Activated naive CD4-positive, alpha-beta T cell (primary cell): ENCODE measurements around the gene RXRG.

Source experiments
- DNase-seq, 4 experiments: peaks; one replicate each; lab custom pipeline; 2025; lab: John Stamatoyannopoulos, UW

Gene RXRG

GRCh38 chr1:165409657-165410358 is 35.1 kb downstream of the RXRG start:
- no peak for DNase-seq

- DNase-seq: no peak
These were observed 36.4 kb downstream of the RXRG start for GRCh38 chr1:165408518-165408917.

GRCh38 chr1:165407398-165407797 is 37.5 kb downstream of the RXRG start:
- no peak for DNase-seq

GRCh38 chr1:165403835-165404482 is 41.0 kb downstream of the RXRG start:
- DNase-seq: no peak

- no peak for DNase-seq
These were observed 42.3 kb downstream of the RXRG start for GRCh38 chr1:165402517-165403111.

GRCh38 chr1:165397944-165398343 is 47.0 kb downstream of the RXRG start:
- DNase-seq: no peak

- no peak for DNase-seq
These were observed 49.0 kb downstream of the RXRG start for GRCh38 chr1:165395901-165396300.

GRCh38 chr1:165395478-165395877 is 49.4 kb downstream of the RXRG start:
- DNase-seq: no peak

- peak; percentile 53 to 84 (median 68) for DNase-seq
These were observed 52.0 kb downstream of the RXRG start for GRCh38 chr1:165392634-165393571.

- no peak for DNase-seq
These were observed 55.3 kb downstream of the RXRG start for GRCh38 chr1:165389609-165390008.

- no peak for DNase-seq
These were observed 57.0 kb downstream of the RXRG start for GRCh38 chr1:165387961-165388360.

GRCh38 chr1:165387505-165387904 is 57.4 kb downstream of the RXRG start:
- DNase-seq: no peak

- no peak for DNase-seq
These were observed 61.1 kb downstream of the RXRG start for GRCh38 chr1:165383599-165384405.

- no peak for DNase-seq
These were observed 61.9 kb downstream of the RXRG start for GRCh38 chr1:165383067-165383466.

- no peak for DNase-seq
These were observed 63.0 kb downstream of the RXRG start for GRCh38 chr1:165381745-165382505.

- no peak for DNase-seq
These were observed 68.1 kb downstream of the RXRG start for GRCh38 chr1:165376811-165377311.

GRCh38 chr1:165376041-165376810 is 68.7 kb downstream of the RXRG start:
- DNase-seq: peak in 2 of 4 experiments; percentile 7 to 12

GRCh38 chr1:165375623-165376022 is 69.3 kb downstream of the RXRG start:
- DNase-seq: no peak

- DNase-seq: no peak
These were observed 73.2 kb downstream of the RXRG start for GRCh38 chr1:165371588-165372225.
